Activated T-cell treated with anti-CD3 and anti-CD28 coated beads, Interleukin-2, amount 50 U/mL, for 24 hours (primary cell): ENCODE measurements around the gene KCNN4.

Source experiments
- DNase-seq: peaks from one replicate; pipeline ENCODE4 v3.0.0-alpha.2; 2020
- H3K27ac Mint-ChIP-seq: 2 replicates; pipeline ENCODE4 v1.8.0; 2020; ENCODE audit warnings: mild to moderate bottlenecking, mixed read lengths
- H3K27me3 Mint-ChIP-seq: 2 replicates; pipeline ENCODE4 v1.8.0; 2020; ENCODE audit warnings: mixed read lengths
- H3K36me3 Mint-ChIP-seq: 2 replicates; pipeline ENCODE4 v1.8.0; 2020; ENCODE audit warnings: low read depth, mixed read lengths
- H3K4me1 Mint-ChIP-seq: 2 replicates; pipeline ENCODE4 v1.8.0; 2020; ENCODE audit warnings: low read depth, mixed read lengths
- H3K4me3 Mint-ChIP-seq: 2 replicates; pipeline ENCODE4 v1.8.0; 2020; ENCODE audit warnings: mild to moderate bottlenecking, moderate library complexity, mixed read lengths
- H3K9me3 Mint-ChIP-seq: 2 replicates; pipeline ENCODE4 v1.8.0; 2020; ENCODE audit warnings: mixed read lengths

The KCNN4 gene

DNA sequence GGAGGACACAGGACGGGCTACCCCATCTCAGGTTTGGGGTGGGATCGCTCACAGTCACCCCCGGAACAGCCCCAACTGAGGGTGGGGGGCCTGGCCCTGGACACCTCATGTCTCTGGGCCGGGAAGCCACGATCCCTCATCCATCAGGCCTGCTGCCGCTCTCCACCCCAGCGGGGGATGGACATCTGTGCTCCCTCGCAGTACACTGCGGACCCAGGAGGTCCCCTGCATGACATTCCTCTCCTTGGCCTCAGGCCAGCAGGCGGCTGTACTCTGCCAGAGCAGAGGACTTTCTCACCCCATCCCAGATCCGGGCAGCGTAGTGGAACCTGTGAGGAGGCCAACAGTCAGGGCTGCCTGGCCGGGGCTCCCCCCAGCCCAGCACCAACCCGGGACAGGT, 49.4 kb downstream of the KCNN4 start:
- Mint-ChIP-seq H3K36me3 (peaks cover 83% of the 10 kb centered on the region), H3K27me3 (no peaks in the 10 kb centered on the region), H3K9me3 (no peaks in the 10 kb centered on the region), H3K27ac (peak overlapping the region; percentile 42), H3K4me3 (no peak overlapping the region), H3K4me1 (no peaks in the 10 kb centered on the region)
- no peak for DNase-seq

DNA sequence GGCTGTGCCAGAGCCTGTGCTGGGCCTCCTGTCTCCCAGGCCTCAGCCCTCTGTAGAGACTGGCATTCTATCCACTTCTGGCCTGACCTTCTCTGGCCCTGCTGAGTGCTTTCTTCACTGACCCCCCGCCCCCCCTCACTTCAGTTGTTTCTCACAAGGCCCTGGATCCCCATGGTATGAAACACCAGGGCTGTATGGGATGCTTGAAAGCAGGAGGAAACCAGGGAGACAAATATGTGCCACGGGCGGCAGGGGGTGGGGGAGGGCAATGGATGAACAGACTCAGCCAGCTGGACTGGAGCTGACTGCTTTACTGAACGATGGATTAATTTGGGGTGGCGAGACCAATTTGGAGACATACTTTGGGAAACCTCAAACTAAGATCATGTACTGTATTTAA, 50.9 kb downstream of the KCNN4 start:
- Mint-ChIP-seq H3K4me1 (no peaks in the 10 kb centered on the region), H3K27me3 (no peaks in the 10 kb centered on the region), H3K9me3 (no peaks in the 10 kb centered on the region), H3K4me3 (no peak overlapping the region), H3K27ac (peak overlapping the region; percentile 5), H3K36me3 (peaks cover 71% of the 10 kb centered on the region)
- DNase-seq: no peak

DNA sequence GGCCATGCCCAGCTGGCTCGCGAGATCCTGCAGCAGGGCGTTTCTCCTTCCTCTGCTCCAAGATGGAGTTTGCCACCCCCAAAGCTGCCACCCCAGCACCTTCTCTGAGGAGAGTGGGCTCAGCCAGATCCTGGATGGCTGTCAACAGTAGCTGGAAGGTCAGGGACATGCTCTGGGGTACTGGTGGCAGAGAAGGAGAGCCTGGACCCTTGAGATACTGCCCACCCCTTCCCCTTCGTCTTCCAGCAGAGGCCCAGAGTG, 53.2 kb downstream of the KCNN4 start:
- no peak for DNase-seq
- no peaks in the 10 kb centered on the region for H3K9me3 Mint-ChIP-seq
- H3K27ac Mint-ChIP-seq: no peak overlapping the region
- no peaks in the 10 kb centered on the region for H3K27me3 Mint-ChIP-seq
- H3K36me3 Mint-ChIP-seq: peaks cover 47% of the 10 kb centered on the region
- H3K4me3 Mint-ChIP-seq: no peak overlapping the region
- H3K4me1 Mint-ChIP-seq: no peaks in the 10 kb centered on the region

DNA sequence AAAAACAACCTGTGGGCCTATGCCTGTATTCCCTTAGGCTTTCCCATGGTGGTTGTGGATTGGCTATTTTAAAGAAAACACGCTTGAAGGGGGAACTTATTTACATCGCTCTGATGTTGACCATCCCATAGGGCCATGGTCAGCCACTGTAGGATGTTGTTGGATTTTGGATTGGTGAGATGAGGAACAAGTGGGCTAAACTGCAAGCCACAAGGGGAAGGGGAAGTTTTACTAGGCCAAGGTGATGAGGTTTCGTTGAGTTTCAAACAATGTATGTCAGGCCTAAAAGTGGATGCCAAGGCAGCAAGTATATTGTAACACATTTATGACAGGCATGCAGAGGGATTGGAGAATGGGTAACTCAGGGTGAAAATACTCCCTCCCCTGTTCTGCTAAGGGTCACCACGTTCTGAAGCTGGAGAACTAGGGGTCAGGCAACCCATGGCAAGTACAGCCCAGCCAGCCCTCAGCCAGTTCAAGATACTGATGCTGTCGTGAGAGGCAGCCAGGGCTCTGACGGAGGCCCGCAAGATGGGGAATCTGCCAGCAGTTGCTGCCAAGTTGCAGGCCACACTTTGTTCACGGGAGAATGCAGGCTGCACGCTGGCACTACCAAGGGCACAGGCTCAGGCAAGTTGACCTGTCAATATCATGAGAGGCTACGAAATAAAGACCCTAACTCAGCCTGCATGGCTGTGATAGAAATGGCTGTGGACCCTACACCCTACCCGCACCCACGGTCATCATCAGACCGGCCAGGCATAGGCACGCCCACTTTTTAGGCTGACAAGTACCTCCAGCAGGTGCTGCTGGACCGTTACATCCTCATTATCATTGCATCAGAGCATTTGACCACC, 53.8 kb downstream of the KCNN4 start:
- Mint-ChIP-seq H3K4me3 (no peak overlapping the region), H3K36me3 (peaks cover 41% of the 10 kb centered on the region), H3K27me3 (no peaks in the 10 kb centered on the region), H3K9me3 (no peaks in the 10 kb centered on the region), H3K27ac (no peak overlapping the region), H3K4me1 (no peaks in the 10 kb centered on the region)
- no peak for DNase-seq

DNA sequence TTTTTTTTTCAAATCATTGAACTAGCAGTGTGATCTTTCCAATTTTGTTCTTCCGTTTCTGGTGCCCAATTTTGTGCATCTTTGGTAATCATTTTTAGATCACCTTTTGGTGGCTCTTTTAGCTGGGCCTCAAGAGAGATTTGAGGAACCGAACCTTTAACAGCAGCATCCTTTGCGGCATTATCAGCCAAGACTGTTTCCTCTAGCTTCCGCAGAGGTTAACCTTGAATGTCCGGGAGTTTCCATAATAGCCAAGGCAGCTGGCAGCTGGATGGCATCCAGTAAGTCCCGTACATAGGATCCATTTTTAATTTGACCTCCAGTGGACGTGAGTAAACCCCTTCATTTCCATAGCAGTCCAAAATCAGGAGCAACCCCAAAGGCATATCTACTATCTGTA, 55.3 kb downstream of the KCNN4 start:
- H3K36me3 Mint-ChIP-seq: peaks cover 27% of the 10 kb centered on the region
- no peak overlapping the region for H3K4me3 Mint-ChIP-seq
- no peak for DNase-seq
- peaks cover 2% of the 10 kb centered on the region for H3K4me1 Mint-ChIP-seq
- H3K27ac Mint-ChIP-seq: no peak overlapping the region
- H3K9me3 Mint-ChIP-seq: no peaks in the 10 kb centered on the region
- H3K27me3 Mint-ChIP-seq: peaks cover 3% of the 10 kb centered on the region

DNA sequence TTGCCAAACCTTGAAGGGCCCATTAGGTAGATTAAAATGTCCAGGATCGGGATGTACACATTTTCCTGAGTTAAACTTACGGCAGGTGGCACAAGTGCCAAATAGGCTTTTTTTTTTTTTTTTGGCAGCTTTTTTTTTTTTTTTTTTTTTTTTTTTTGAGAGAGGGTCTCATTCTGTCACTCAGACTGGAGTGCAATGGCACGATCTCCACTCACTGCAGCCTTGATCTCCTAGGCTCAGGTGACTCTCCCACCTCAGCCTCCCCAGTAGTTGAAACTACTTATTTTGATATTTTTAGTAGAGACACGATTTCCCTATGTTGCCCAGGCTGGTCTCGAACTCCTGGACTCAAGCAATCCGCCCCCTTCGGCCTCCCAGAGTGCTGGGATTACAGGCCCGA, 55.9 kb downstream of the KCNN4 start:
- Mint-ChIP-seq H3K9me3 (no peaks in the 10 kb centered on the region), H3K27ac (no peak overlapping the region), H3K4me1 (peaks cover 2% of the 10 kb centered on the region), H3K36me3 (peaks cover 21% of the 10 kb centered on the region), H3K27me3 (peaks cover 3% of the 10 kb centered on the region), H3K4me3 (no peak overlapping the region)
- no peak for DNase-seq

DNA sequence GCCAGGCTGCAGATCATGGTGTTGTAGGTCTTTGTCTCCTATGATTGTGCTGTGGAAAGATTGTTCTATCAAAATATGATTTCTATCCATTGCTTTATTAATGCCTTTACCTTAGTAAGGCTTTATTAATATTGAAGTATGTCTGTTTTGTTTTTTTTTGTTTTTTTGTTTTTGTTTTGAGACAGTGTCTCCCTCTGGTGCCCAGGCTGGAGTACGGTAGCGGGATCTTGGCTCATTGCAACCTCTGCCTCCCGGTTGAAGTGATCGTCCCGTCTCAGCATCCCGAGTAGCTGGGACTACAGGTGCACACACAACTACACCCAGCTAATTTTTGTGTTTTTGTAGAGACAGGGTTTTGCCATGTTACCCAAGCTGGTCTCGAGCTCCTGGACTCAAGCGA, 57.2 kb downstream of the KCNN4 start:
- Mint-ChIP-seq H3K9me3 (no peaks in the 10 kb centered on the region), H3K36me3 (peaks cover 8% of the 10 kb centered on the region), H3K27ac (no peak overlapping the region), H3K4me1 (peaks cover 2% of the 10 kb centered on the region), H3K27me3 (peaks cover 3% of the 10 kb centered on the region), H3K4me3 (no peak overlapping the region)
- DNase-seq: no peak

DNA sequence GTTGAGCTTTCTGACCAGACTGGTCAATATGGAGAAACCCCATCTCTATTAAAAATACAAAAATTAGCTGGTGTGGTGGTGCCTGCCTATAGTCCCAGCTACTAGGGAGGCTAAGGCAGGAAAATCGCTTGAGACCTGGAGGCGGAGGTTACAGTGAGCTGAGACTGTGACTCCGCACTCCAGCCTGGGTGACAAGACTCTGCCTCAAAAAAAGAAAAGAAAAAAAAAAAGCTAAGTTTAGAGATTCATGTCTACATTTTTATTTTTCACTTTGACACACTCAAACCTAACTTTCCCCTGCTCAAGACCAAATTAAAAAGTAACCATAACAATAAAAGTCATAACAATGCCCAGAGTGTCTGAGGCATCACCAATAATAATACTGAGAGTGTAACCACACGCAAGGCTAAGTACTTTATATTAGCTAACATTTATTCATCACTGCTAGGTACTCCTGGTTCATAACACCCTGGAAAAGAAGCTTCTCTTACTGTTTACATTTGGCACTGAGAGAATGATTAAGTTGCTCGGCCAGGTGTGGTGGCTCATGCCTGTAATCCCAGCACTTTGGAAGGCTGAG, 59.2 kb downstream of the KCNN4 start:
- no peaks in the 10 kb centered on the region for H3K36me3 Mint-ChIP-seq
- peaks cover 3% of the 10 kb centered on the region for H3K27me3 Mint-ChIP-seq
- no peak for DNase-seq
- peaks cover 2% of the 10 kb centered on the region for H3K4me1 Mint-ChIP-seq
- no peak overlapping the region for H3K4me3 Mint-ChIP-seq
- H3K27ac Mint-ChIP-seq: no peak overlapping the region
- no peaks in the 10 kb centered on the region for H3K9me3 Mint-ChIP-seq

DNA sequence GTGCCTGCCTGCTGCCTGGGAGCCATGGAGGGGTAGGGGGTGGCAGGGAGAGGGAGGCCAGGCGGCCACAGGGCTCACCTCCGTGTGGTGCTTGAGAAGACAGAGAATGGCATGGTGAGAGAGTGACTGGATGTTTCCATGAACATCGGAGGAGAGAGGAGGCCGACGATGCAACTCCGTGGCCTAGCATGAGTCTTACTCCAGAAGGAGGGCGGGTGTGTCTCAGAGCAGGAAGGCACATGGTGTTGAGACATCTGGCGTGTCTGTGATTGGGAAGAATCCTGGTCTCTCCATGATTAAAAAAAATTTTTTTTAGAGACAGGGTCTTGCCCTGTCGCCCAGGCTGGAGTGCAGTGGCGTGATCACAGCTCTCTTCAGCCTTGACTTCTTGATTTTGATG, 59.8 kb downstream of the KCNN4 start:
- Mint-ChIP-seq H3K27me3 (peaks cover 4% of the 10 kb centered on the region), H3K9me3 (no peaks in the 10 kb centered on the region), H3K27ac (peak overlapping the region; percentile 18), H3K4me3 (no peak overlapping the region), H3K36me3 (no peaks in the 10 kb centered on the region), H3K4me1 (peaks cover 2% of the 10 kb centered on the region)
- DNase-seq: no peak

DNA sequence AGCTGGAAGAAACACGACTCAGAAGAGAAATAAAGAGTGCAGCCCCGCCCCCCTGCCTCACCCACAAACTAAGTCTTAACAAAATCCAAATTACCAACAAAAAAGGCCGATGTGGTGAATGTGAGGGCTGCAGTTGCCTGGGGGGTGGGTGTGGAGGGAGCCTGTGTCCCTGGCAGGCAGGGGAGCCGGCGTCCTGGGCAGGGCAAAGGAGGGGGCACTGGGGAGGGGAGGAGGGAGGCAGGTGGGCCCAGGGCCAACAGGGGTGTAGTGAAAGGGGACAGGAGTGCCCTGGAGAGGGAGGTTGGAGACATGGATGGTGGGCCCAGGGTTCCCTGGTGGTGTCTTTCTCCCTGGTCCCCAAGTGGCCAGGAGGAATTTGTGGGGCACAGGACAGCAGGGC, 60.9 kb downstream of the KCNN4 start:
- DNase-seq: no peak
- Mint-ChIP-seq H3K9me3 (no peaks in the 10 kb centered on the region), H3K27ac (no peak overlapping the region), H3K4me3 (no peak overlapping the region), H3K36me3 (no peaks in the 10 kb centered on the region), H3K4me1 (peaks cover 2% of the 10 kb centered on the region), H3K27me3 (peaks cover 8% of the 10 kb centered on the region)

DNA sequence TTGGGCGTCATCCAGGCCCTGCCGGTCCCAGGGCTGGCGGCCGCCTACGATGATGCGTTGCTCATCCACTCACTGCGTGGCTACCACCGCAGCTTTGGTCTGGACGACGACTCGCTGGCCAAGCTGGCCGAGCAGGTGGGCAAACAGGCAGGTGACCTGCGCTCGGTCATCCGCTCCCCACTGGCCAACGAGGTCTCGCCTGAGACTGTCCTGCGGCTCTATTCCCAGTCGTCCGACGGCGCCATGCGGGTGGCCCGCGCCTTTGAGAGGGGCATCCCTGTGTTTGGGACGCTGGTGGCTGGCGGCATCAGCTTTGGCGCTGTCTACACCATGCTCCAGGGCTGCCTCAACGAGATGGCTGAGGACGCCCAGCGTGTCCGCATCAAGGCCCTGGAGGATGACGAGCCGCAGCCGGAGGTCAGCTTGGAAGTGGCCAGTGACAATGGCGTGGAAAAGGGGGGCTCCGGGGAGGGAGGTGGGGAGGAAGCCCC, 61.4 kb downstream of the KCNN4 start:
- no peak for DNase-seq
- no peaks in the 10 kb centered on the region for H3K36me3 Mint-ChIP-seq
- H3K4me1 Mint-ChIP-seq: peaks cover 2% of the 10 kb centered on the region
- peaks cover 11% of the 10 kb centered on the region for H3K27me3 Mint-ChIP-seq
- H3K27ac Mint-ChIP-seq: no peak overlapping the region
- H3K4me3 Mint-ChIP-seq: no peak overlapping the region
- no peaks in the 10 kb centered on the region for H3K9me3 Mint-ChIP-seq

DNA sequence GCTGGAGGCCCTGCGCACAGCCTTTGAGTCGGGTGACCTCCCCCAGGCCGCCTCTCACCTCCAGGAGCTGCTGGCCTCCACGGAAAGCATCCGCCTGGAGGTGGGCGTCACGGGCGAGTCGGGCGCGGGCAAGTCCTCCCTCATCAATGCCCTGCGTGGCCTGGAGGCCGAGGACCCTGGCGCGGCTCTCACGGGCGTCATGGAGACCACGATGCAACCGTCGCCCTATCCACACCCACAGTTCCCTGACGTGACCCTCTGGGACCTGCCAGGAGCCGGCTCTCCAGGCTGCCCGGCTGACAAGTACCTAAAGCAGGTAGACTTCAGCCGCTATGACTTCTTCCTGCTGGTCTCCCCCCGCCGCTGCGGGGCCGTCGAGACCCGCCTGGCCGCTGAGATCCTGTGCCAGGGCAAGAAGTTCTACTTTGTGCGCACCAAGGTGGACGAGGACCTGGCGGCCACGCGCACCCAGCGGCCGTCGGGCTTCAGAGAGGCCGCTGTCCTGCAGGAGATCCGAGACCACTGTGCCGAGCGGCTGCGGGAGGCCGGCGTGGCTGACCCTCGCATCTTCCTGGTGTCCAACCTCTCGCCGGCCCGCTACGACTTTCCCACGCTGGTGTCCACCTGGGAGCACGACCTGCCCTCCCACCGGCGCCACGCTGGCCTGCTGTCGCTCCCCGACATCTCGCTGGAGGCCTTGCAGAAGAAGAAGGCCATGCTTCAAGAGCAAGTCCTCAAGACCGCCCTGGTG, 62.0 kb downstream of the KCNN4 start:
- Mint-ChIP-seq H3K27ac (no peak overlapping the region), H3K27me3 (peaks cover 11% of the 10 kb centered on the region), H3K36me3 (no peaks in the 10 kb centered on the region), H3K4me1 (peaks cover 2% of the 10 kb centered on the region), H3K9me3 (no peaks in the 10 kb centered on the region), H3K4me3 (no peak overlapping the region)
- no peak for DNase-seq
